CD14-positive monocyte (primary cell): ENCODE measurements around the gene LETM1. TPM values are rescaled to one million over a fixed set of nuclear protein-coding genes. Genes with fewer than 3 reads are reported as not detected.

Experiments used
- DNase-seq, 3 donors: peaks; one replicate each; pipeline ENCODE4 v3.0.0-alpha.2; 2011 to 2022
- H2AFZ ChIP-seq: 2 replicates; pipeline ENCODE4 v1.6.0; 2012; ENCODE audit warnings: mild to moderate bottlenecking, low read depth, low read length, inconsistent platforms; ENCODE audit not compliant: insufficient read depth, poor library complexity, severe bottlenecking
- H3K27ac ChIP-seq, 2 donors: 1 replicate in 1 of 2; 2 replicates in 1 of 2; pipeline ENCODE4 v1.5.1; 2012 to 2013; ENCODE audit warnings: low read length in 2 of 2, control low read depth in 1 of 2, inconsistent platforms in 1 of 2, low read depth in 1 of 2, mild to moderate bottlenecking in 1 of 2
- H3K27me3 ChIP-seq, 2 donors: one replicate each; pipeline versions ENCODE4 v1.6.0 to v1.6.1; 2011 to 2013; ENCODE audit warnings: low read length in 2 of 2; ENCODE audit not compliant: control insufficient read depth in 2 of 2, insufficient read depth in 2 of 2
- H3K36me3 ChIP-seq, 2 donors: replicated peaks in 1 of 2; 1 replicate in 1 of 2; 2 replicates in 1 of 2; pipeline versions ENCODE4 v1.5.1 to v1.6.1; 2012 to 2013; ENCODE audit warnings: low read length in 2 of 2, control low read depth in 1 of 2, inconsistent platforms in 1 of 2, mild to moderate bottlenecking in 1 of 2; ENCODE audit not compliant: insufficient read depth in 2 of 2, control insufficient read depth in 1 of 2
- H3K4me1 ChIP-seq, 2 donors: 1 replicate in 1 of 2; 2 replicates in 1 of 2; pipeline versions ENCODE4 v1.5.1 to v1.6.1; 2012 to 2013; ENCODE audit warnings: low read length in 2 of 2, control low read depth in 1 of 2, inconsistent platforms in 1 of 2, mild to moderate bottlenecking in 1 of 2, moderate library complexity in 1 of 2; ENCODE audit not compliant: insufficient read depth in 2 of 2, control insufficient read depth in 1 of 2
- H3K4me2 ChIP-seq: replicated peaks from 2 replicates; pipeline ENCODE3; 2012; ENCODE audit warnings: low read length, moderate library complexity, mild to moderate bottlenecking; ENCODE audit not compliant: poor library complexity, severe bottlenecking; ENCODE audit errors: extremely low read depth
- H3K4me3 ChIP-seq, 3 experiments: fragments of 200-600 bp in 1 of 3; sonication (generic) in 1 of 3; replicated peaks in 1 of 3; 1 replicate in 2 of 3; 2 replicates in 1 of 3; pipeline ENCODE4 v1.5.1; 2011 to 2013; ENCODE audit warnings: low read length in 3 of 3, mild to moderate bottlenecking in 3 of 3, control low read depth in 2 of 3, low read depth in 2 of 3, inconsistent platforms in 1 of 3, moderate library complexity in 1 of 3
- H3K79me2 ChIP-seq: 2 replicates; pipeline ENCODE4 v1.6.0; 2012; ENCODE audit warnings: mild to moderate bottlenecking, control low read depth, inconsistent platforms, low read length, moderate library complexity; ENCODE audit not compliant: insufficient read depth
- H3K9ac ChIP-seq: 2 replicates; pipeline ENCODE4 v1.6.0; 2017; ENCODE audit warnings: low read length, mild to moderate bottlenecking; ENCODE audit not compliant: insufficient read depth, poor library complexity, severe bottlenecking
- H3K9me3 ChIP-seq, 2 donors: replicated peaks in 1 of 2; 1 replicate in 1 of 2; 2 replicates in 1 of 2; pipeline versions ENCODE4 v1.5.1 to v1.6.1; 2012 to 2013; ENCODE audit warnings: low read length in 2 of 2, control low read depth in 1 of 2; ENCODE audit not compliant: control insufficient read depth in 1 of 2, insufficient read depth in 1 of 2
- H4K20me1 ChIP-seq: 2 replicates; pipeline ENCODE4 v1.6.0; 2012; ENCODE audit warnings: mild to moderate bottlenecking, low read length, control low read depth, moderate library complexity; ENCODE audit not compliant: insufficient read depth
- H3K27ac Mint-ChIP-seq, 7 donors: one replicate each; pipeline ENCODE4 v1.8.0; 2020; ENCODE audit warnings: mild to moderate bottlenecking in 7 of 7, mixed read lengths in 7 of 7, moderate library complexity in 6 of 7, inconsistent platforms in 2 of 7
- H3K27me3 Mint-ChIP-seq, 3 donors: one replicate each; pipeline ENCODE4 v1.8.0; 2021 to 2022; ENCODE audit warnings: low read depth in 3 of 3, mild to moderate bottlenecking in 3 of 3, mixed read lengths in 3 of 3, moderate library complexity in 3 of 3, inconsistent platforms in 1 of 3
- H3K36me3 Mint-ChIP-seq, 2 donors: one replicate each; pipeline ENCODE4 v1.8.0; 2020; ENCODE audit warnings: mixed read lengths in 2 of 2, inconsistent platforms in 1 of 2, mild to moderate bottlenecking in 1 of 2
- H3K4me1 Mint-ChIP-seq: one replicate; pipeline ENCODE4 v1.8.0; 2020; ENCODE audit warnings: mild to moderate bottlenecking, mixed read lengths
- H3K4me3 Mint-ChIP-seq, 2 donors: one replicate each; pipeline ENCODE4 v1.8.0; 2020; ENCODE audit warnings: mild to moderate bottlenecking in 2 of 2, mixed read lengths in 2 of 2, moderate library complexity in 1 of 2
- H3K9me3 Mint-ChIP-seq, 7 donors: one replicate each; pipeline ENCODE4 v1.8.0; 2020 to 2022; ENCODE audit warnings: mixed read lengths in 7 of 7, mild to moderate bottlenecking in 6 of 7, moderate library complexity in 6 of 7, inconsistent platforms in 2 of 7
- CTCF ChIP-seq: fragments of 200-600 bp; IDR thresholded peaks from one replicate; pipeline ENCODE4 v1.8.0; 2022; ENCODE audit warnings: antibody characterized with exemption, mild to moderate bottlenecking
- WGBS: methylation state at CpG from one replicate; pipeline ENCODE4 v1.1.5; 2013; ENCODE audit warnings: missing lambda C conversion rate; ENCODE audit not compliant: insufficient coverage; 5-methylcytosine and 5-hydroxymethylcytosine counted together
- intact Hi-C, 2 donors: fragments of 100-400 bp; cut with micrococcal nuclease; formaldehyde crosslinking; loops; one replicate each; pipeline versions ENCODE4 v1.15.0 to v1.15.1; 2023
- polyA plus RNA-seq, 3 donors: library from polyadenylated mRNA; depleted of rRNA in 1 of 3; unstranded in 2 of 3; stranded (reverse) in 1 of 3; fragments of 300-500 nt in 2 of 3; fragments of >200 nt in 1 of 3; fragmentation: Illumina TruSeq in 2 of 3; gene quantifications; 1 replicate in 2 of 3; 2 replicates in 1 of 3; pipeline ENCODE4 v1.2.3, GENCODE V29; 2012 to 2021

LETM1 gene
- polyA plus RNA-seq, 3 donors = 6.2 to 18.6 (median 9.0) TPM

- Histone ChIP-seq H3K4me3 (no peak overlapping the region), H3K27me3 (peaks cover 3 to 43% of the 10 kb centered on the region in 2 donors)
Observed at GRCh38 chr4:1763070-1763549, 92.8 kb downstream of the LETM1 start.

GRCh38 chr4:1762264-1763010 is 93.5 kb downstream of the LETM1 start:
- 92% methylated on average over 20 of the region's 20 CpGs for WGBS
- Histone ChIP-seq H3K4me1 (no peaks in the 10 kb centered on the region), H3K27me3 (peaks cover 0 to 40% of the 10 kb centered on the region in 2 donors), H3K79me2 (no peaks in the 10 kb centered on the region), H3K36me3 (no peaks in the 10 kb centered on the region), H3K4me3 (no peak overlapping the region), H3K9me3 (no peaks in the 10 kb centered on the region), H3K27ac (no peak overlapping the region), H2AFZ (no peak overlapping the region), H4K20me1 (no peaks in the 10 kb centered on the region), H3K9ac (no peak overlapping the region), H3K4me2 (no peak overlapping the region)
- Mint-ChIP-seq H3K27ac (no peak overlapping the region), H3K9me3 (peaks cover 0 to 4% (median 0%) of the 10 kb centered on the region in 7 donors), H3K4me1 (peaks cover 1% of the 10 kb centered on the region), H3K36me3 (no peaks in the 10 kb centered on the region), H3K4me3 (peak overlapping the region in 1 of 2 donors; percentile 30), H3K27me3 (peaks cover 23 to 55% (median 26%) of the 10 kb centered on the region in 3 donors)
- no peak for TF ChIP-seq CTCF
- intact Hi-C loops = no loop called here
- no peak for DNase-seq

More at GRCh38 chr4:1763070-1763549, 92.8 kb downstream of the LETM1 start:
- Histone ChIP-seq H3K79me2 (no peaks in the 10 kb centered on the region), H3K4me1 (no peaks in the 10 kb centered on the region), H3K4me2 (no peak overlapping the region), H3K36me3 (no peaks in the 10 kb centered on the region), H4K20me1 (no peaks in the 10 kb centered on the region), H2AFZ (no peak overlapping the region), H3K9ac (no peak overlapping the region), H3K9me3 (no peaks in the 10 kb centered on the region), H3K27ac (no peak overlapping the region)
- peak overlapping the region in 1 of 2 donors; percentile 69 for H3K4me3 Mint-ChIP-seq
- TF ChIP-seq CTCF = no peak
- no peak overlapping the region for H3K27ac Mint-ChIP-seq
- peaks cover 26 to 61% (median 29%) of the 10 kb centered on the region in 3 donors for H3K27me3 Mint-ChIP-seq
- peaks cover 1% of the 10 kb centered on the region for H3K4me1 Mint-ChIP-seq
- no peaks in the 10 kb centered on the region for H3K36me3 Mint-ChIP-seq
- WGBS = 23% methylated on average over 29 of the region's 31 CpGs
- intact Hi-C loops = no loop called here
- peaks cover 0 to 4% (median 0%) of the 10 kb centered on the region in 7 donors for H3K9me3 Mint-ChIP-seq
- DNase-seq = no peak

Other genes with a start within 250 kb of the LETM1 start
- under 1 TPM; 0.40 to 0.82 (median 0.76) TPM for gene FAM53A, start 171.8 kb downstream of the LETM1 start, polyA plus RNA-seq
- 10 to 100 TPM; 39.6 to 63.7 (median 59.1) TPM for gene SLBP, start 143.8 kb downstream of the LETM1 start, polyA plus RNA-seq
- gene TMEM129, start 134.8 kb downstream of the LETM1 start, polyA plus RNA-seq = 10 to 100 TPM; 22.4 to 40.2 (median 24.1) TPM
- gene TACC3, start 134.6 kb downstream of the LETM1 start, polyA plus RNA-seq = 10 to 100 TPM; 43.7 to 84.2 (median 56.6) TPM
- gene FGFR3, start 62.9 kb downstream of the LETM1 start, polyA plus RNA-seq = under 1 TPM in 1 of 3 donors, not detected in 2; 0.07 TPM
- gene NSD2, start 15.2 kb upstream of the LETM1 start, polyA plus RNA-seq = 1 to 10 TPM; 1.9 to 8.7 (median 2.3) TPM
- 10 to 100 TPM; 10.0 to 22.1 (median 10.5) TPM for gene NELFA, start 152.8 kb upstream of the LETM1 start, polyA plus RNA-seq
- gene NAT8L, start 203.2 kb upstream of the LETM1 start, polyA plus RNA-seq = under 1 TPM in 1 of 3 donors, not detected in 2; 0.01 TPM